Tibial artery (tissue), 4 donors: ENCODE data around the gene ADGRG6.

ENCODE experiments used
- DNase-seq, 2 donors: peaks; one replicate each; pipeline ENCODE4 v3.0.0-alpha.2; 2019
- H3K27ac ChIP-seq, 2 donors: fragments of 200-600 bp; sonication (generic) in 1 of 2; 1 replicate in 1 of 2; 2 replicates in 1 of 2; pipeline ENCODE4 v1.5.1; 2018 to 2019; ENCODE audit warnings: mild to moderate bottlenecking in 1 of 2
- H3K27me3 ChIP-seq, 2 donors: fragments of 200-600 bp; sonication (generic) in 1 of 2; one replicate each; pipeline versions ENCODE4 v1.5.1 to v1.6.0; 2016 to 2019
- H3K36me3 ChIP-seq, 3 donors: fragments of 200-600 bp; sonication (generic) in 2 of 3; one replicate each; pipeline ENCODE4 v1.5.1; 2016 to 2019; ENCODE audit warnings: mild to moderate bottlenecking in 2 of 3
- H3K4me1 ChIP-seq, 4 donors: fragments of 200-600 bp; sonication (generic) in 2 of 4; 1 replicate in 3 of 4; 2 replicates in 1 of 4; pipeline ENCODE4 v1.5.1; 2016 to 2019
- H3K4me3 ChIP-seq, 2 donors: fragments of 200-600 bp; sonication (generic) in 1 of 2; 1 replicate in 1 of 2; 2 replicates in 1 of 2; pipeline ENCODE4 v1.5.1; 2018 to 2019; ENCODE audit warnings: mild to moderate bottlenecking in 2 of 2
- H3K9me3 ChIP-seq, 3 donors: fragments of 200-600 bp; sonication (generic) in 1 of 3; one replicate each; pipeline ENCODE4 v1.5.1; 2016 to 2019
- intact Hi-C: fragments of 100-400 bp; cut with DNase I; formaldehyde crosslinking; loops from one replicate; pipeline ENCODE4 v1.15.0; 2023; ENCODE audit warnings: low total_unique reads
- TF ChIP-seq, protein P1 (sequence below), 2 experiments: fragments of 200-600 bp in 1 of 2; fragments of 450-650 bp in 1 of 2; IDR thresholded peaks; one replicate each; pipeline ENCODE4 v1.5.1; 2017 to 2019; ENCODE audit warnings: antibody characterized with exemption in 2 of 2, mild to moderate bottlenecking in 1 of 2, moderate library complexity in 1 of 2

ADGRG6 gene

DNA sequence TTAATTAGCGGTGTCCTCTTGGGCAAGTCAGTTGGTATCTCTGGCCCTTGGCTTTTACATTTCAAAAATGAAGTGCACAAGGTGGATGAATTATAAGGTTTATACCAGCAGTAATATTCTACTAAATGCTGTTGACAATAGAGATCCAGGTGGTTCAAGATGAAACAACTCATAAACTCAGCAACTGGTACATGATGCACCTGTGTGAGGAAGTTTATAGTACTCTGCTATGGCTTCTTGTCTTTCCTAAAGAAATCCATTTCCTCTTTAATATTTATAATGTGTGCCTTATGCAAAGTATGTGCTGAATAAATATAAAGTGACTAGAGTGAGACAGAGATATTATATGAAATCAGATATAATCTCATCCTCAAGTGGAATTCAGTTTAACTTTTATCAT is 48.5 kb downstream of the ADGRG6 start:
- H3K36me3 ChIP-seq: no peaks in the 10 kb centered on the region
- no peak for DNase-seq
- no peaks in the 10 kb centered on the region for H3K27me3 ChIP-seq
- no peak overlapping the region for H3K4me3 ChIP-seq
- TF ChIP-seq, protein P1, sequence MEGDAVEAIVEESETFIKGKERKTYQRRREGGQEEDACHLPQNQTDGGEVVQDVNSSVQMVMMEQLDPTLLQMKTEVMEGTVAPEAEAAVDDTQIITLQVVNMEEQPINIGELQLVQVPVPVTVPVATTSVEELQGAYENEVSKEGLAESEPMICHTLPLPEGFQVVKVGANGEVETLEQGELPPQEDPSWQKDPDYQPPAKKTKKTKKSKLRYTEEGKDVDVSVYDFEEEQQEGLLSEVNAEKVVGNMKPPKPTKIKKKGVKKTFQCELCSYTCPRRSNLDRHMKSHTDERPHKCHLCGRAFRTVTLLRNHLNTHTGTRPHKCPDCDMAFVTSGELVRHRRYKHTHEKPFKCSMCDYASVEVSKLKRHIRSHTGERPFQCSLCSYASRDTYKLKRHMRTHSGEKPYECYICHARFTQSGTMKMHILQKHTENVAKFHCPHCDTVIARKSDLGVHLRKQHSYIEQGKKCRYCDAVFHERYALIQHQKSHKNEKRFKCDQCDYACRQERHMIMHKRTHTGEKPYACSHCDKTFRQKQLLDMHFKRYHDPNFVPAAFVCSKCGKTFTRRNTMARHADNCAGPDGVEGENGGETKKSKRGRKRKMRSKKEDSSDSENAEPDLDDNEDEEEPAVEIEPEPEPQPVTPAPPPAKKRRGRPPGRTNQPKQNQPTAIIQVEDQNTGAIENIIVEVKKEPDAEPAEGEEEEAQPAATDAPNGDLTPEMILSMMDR (IDR thresholded peaks at IDR 0.05): no peak
- H3K27ac ChIP-seq: no peak overlapping the region
- H3K4me1 ChIP-seq: no peaks in the 10 kb centered on the region
- intact Hi-C loops: no loop called here
- no peaks in the 10 kb centered on the region for H3K9me3 ChIP-seq

DNA sequence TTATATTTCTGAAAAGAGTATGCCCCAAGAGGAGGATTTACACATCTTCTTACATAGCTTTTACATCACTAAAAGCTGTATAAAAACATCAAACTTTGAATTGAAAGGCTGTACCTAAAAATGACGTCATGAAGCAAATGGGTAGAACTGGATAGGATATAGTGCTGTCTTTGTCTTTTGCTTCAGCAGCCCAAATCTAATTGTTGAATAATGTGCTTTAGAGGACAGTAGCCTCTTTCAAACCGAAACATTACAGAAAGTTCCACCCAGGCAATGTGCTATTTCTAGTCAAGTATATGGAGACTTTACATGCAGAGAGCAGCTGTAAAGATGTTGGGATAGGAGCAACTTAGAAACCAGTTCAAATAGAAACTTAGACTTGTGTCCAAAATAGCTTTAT is 51.9 kb downstream of the ADGRG6 start:
- Histone ChIP-seq H3K9me3 (no peaks in the 10 kb centered on the region), H3K4me1 (no peaks in the 10 kb centered on the region), H3K27me3 (no peaks in the 10 kb centered on the region), H3K27ac (no peak overlapping the region), H3K36me3 (no peaks in the 10 kb centered on the region), H3K4me3 (no peak overlapping the region)
- TF ChIP-seq, protein P1 (IDR thresholded peaks at IDR 0.05): no peak
- intact Hi-C loops: no loop called here
- no peak for DNase-seq

DNA sequence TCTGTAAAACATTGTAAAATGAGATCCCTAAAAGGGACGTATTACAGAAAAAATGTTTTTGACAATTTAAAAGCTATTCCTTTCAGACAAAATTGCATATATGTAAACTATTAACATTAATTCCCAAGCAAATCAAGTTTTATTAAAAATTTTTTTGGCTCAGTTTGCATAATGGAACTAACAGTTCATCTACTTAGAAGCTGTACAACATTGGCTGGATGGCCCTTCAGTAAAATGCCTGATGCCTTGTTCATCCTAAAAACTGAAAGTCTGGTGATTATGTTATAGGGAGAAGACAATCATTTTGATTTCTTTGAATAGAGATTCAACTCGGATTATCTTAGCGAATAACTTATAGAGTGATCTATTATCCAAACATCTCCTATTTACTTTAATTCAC is 52.8 kb downstream of the ADGRG6 start:
- no peaks in the 10 kb centered on the region for H3K9me3 ChIP-seq
- no peaks in the 10 kb centered on the region for H3K4me1 ChIP-seq
- no peak overlapping the region for H3K27ac ChIP-seq
- no peaks in the 10 kb centered on the region for H3K36me3 ChIP-seq
- intact Hi-C loops: no loop called here
- no peak for DNase-seq
- no peak overlapping the region for H3K4me3 ChIP-seq
- TF ChIP-seq, protein P1 (IDR thresholded peaks at IDR 0.05): no peak
- no peaks in the 10 kb centered on the region for H3K27me3 ChIP-seq

DNA sequence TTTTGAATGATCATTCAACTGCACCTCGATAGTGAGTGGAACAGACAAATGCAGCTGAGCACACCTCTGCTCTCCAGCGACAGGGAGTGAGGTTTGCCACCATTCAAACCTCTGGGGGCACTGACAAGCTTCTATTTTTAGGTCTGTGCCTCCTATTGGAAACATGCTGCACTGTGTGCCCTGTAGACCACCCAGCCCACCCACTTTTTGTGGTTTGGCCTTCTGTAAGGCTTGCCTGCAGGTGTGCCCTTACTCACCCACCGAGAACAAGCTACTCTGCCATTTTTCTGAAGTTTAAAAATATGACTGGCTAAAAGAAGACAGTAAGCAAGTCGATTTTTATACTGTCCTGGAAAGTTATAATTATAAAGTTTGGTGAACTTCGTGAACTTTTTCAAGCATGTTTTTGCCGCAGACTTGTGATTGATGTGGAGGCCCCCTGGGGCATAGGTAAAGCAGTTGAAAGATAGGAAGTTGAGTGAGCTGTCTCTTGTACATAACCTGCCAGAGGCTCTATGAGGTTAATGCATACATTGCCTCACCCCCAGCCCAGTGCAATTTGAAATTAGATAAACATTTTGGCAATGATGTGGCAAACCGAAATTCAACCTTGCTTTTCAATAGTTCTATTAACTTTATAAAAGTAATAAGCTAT is 53.8 kb downstream of the ADGRG6 start:
- no peak for DNase-seq
- Histone ChIP-seq H3K4me3 (no peak overlapping the region), H3K4me1 (no peaks in the 10 kb centered on the region), H3K27me3 (no peaks in the 10 kb centered on the region), H3K27ac (no peak overlapping the region), H3K9me3 (no peaks in the 10 kb centered on the region), H3K36me3 (no peaks in the 10 kb centered on the region)
- intact Hi-C loops: no loop called here
- TF ChIP-seq, protein P1 (IDR thresholded peaks at IDR 0.05): no peak

DNA sequence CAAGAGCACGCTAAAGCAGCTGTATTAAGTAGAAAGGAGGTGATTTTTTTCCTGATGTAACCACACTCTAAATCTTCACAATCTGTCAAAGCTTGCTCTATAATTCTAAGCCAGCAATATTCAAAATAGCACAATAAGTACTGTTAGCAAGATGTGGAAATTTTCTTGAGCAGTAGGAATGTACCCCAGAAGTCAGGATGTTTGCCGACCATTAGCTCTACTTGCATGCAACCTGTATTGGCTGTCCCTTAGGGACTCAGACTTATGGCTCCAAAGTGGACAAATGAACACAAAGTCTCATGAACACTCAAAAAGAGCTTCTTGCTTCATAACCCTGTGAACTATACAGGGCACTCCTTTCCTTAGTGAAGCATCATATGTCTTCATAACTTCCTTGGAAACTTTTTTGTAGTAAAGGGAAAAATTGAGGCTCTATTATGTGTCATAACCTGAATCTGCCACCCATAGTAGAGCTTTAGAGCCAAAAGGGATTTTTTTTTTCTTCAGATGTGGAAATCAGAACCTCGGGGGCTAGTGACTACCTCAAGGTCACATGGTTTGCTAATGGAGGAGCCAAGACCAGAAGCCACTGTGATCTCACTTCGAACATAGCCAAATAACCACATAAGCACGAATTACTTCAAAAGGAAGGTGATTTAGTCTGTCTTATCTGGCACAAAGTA is 54.5 kb downstream of the ADGRG6 start:
- Histone ChIP-seq H3K9me3 (no peaks in the 10 kb centered on the region), H3K4me3 (no peak overlapping the region), H3K27me3 (no peaks in the 10 kb centered on the region), H3K4me1 (no peaks in the 10 kb centered on the region), H3K27ac (no peak overlapping the region), H3K36me3 (no peaks in the 10 kb centered on the region)
- intact Hi-C loops: no loop called here
- DNase-seq: no peak
- TF ChIP-seq, protein P1 (IDR thresholded peaks at IDR 0.05): no peak
